CD14-positive monocyte (primary cell): Measurements from ENCODE around the gene CD4. TPM values are rescaled to one million over a fixed set of nuclear protein-coding genes. Genes with fewer than 3 reads are reported as not detected.

Experiments
- DNase-seq, 3 donors: peaks; one replicate each; pipeline ENCODE4 v3.0.0-alpha.2; 2011 to 2022
- H2AFZ ChIP-seq: 2 replicates; pipeline ENCODE4 v1.6.0; 2012; ENCODE audit warnings: mild to moderate bottlenecking, low read depth, low read length, inconsistent platforms; ENCODE audit not compliant: insufficient read depth, poor library complexity, severe bottlenecking
- H3K27ac ChIP-seq, 2 donors: 1 replicate in 1 of 2; 2 replicates in 1 of 2; pipeline ENCODE4 v1.5.1; 2012 to 2013; ENCODE audit warnings: low read length in 2 of 2, control low read depth in 1 of 2, inconsistent platforms in 1 of 2, low read depth in 1 of 2, mild to moderate bottlenecking in 1 of 2
- H3K27me3 ChIP-seq, 2 donors: one replicate each; pipeline versions ENCODE4 v1.6.0 to v1.6.1; 2011 to 2013; ENCODE audit warnings: low read length in 2 of 2; ENCODE audit not compliant: control insufficient read depth in 2 of 2, insufficient read depth in 2 of 2
- H3K36me3 ChIP-seq, 2 donors: replicated peaks in 1 of 2; 1 replicate in 1 of 2; 2 replicates in 1 of 2; pipeline versions ENCODE4 v1.5.1 to v1.6.1; 2012 to 2013; ENCODE audit warnings: low read length in 2 of 2, control low read depth in 1 of 2, inconsistent platforms in 1 of 2, mild to moderate bottlenecking in 1 of 2; ENCODE audit not compliant: insufficient read depth in 2 of 2, control insufficient read depth in 1 of 2
- H3K4me1 ChIP-seq, 2 donors: 1 replicate in 1 of 2; 2 replicates in 1 of 2; pipeline versions ENCODE4 v1.5.1 to v1.6.1; 2012 to 2013; ENCODE audit warnings: low read length in 2 of 2, control low read depth in 1 of 2, inconsistent platforms in 1 of 2, mild to moderate bottlenecking in 1 of 2, moderate library complexity in 1 of 2; ENCODE audit not compliant: insufficient read depth in 2 of 2, control insufficient read depth in 1 of 2
- H3K4me2 ChIP-seq: replicated peaks from 2 replicates; pipeline ENCODE3; 2012; ENCODE audit warnings: low read length, moderate library complexity, mild to moderate bottlenecking; ENCODE audit not compliant: poor library complexity, severe bottlenecking; ENCODE audit errors: extremely low read depth
- H3K4me3 ChIP-seq, 3 experiments: fragments of 200-600 bp in 1 of 3; sonication (generic) in 1 of 3; replicated peaks in 1 of 3; 1 replicate in 2 of 3; 2 replicates in 1 of 3; pipeline ENCODE4 v1.5.1; 2011 to 2013; ENCODE audit warnings: low read length in 3 of 3, mild to moderate bottlenecking in 3 of 3, control low read depth in 2 of 3, low read depth in 2 of 3, inconsistent platforms in 1 of 3, moderate library complexity in 1 of 3
- H3K79me2 ChIP-seq: 2 replicates; pipeline ENCODE4 v1.6.0; 2012; ENCODE audit warnings: mild to moderate bottlenecking, control low read depth, inconsistent platforms, low read length, moderate library complexity; ENCODE audit not compliant: insufficient read depth
- H3K9ac ChIP-seq: 2 replicates; pipeline ENCODE4 v1.6.0; 2017; ENCODE audit warnings: low read length, mild to moderate bottlenecking; ENCODE audit not compliant: insufficient read depth, poor library complexity, severe bottlenecking
- H3K9me3 ChIP-seq, 2 donors: replicated peaks in 1 of 2; 1 replicate in 1 of 2; 2 replicates in 1 of 2; pipeline versions ENCODE4 v1.5.1 to v1.6.1; 2012 to 2013; ENCODE audit warnings: low read length in 2 of 2, control low read depth in 1 of 2; ENCODE audit not compliant: control insufficient read depth in 1 of 2, insufficient read depth in 1 of 2
- H4K20me1 ChIP-seq: 2 replicates; pipeline ENCODE4 v1.6.0; 2012; ENCODE audit warnings: mild to moderate bottlenecking, low read length, control low read depth, moderate library complexity; ENCODE audit not compliant: insufficient read depth
- H3K27ac Mint-ChIP-seq, 7 donors: one replicate each; pipeline ENCODE4 v1.8.0; 2020; ENCODE audit warnings: mild to moderate bottlenecking in 7 of 7, mixed read lengths in 7 of 7, moderate library complexity in 6 of 7, inconsistent platforms in 2 of 7
- H3K27me3 Mint-ChIP-seq, 3 donors: one replicate each; pipeline ENCODE4 v1.8.0; 2021 to 2022; ENCODE audit warnings: low read depth in 3 of 3, mild to moderate bottlenecking in 3 of 3, mixed read lengths in 3 of 3, moderate library complexity in 3 of 3, inconsistent platforms in 1 of 3
- H3K36me3 Mint-ChIP-seq, 2 donors: one replicate each; pipeline ENCODE4 v1.8.0; 2020; ENCODE audit warnings: mixed read lengths in 2 of 2, inconsistent platforms in 1 of 2, mild to moderate bottlenecking in 1 of 2
- H3K4me1 Mint-ChIP-seq: one replicate; pipeline ENCODE4 v1.8.0; 2020; ENCODE audit warnings: mild to moderate bottlenecking, mixed read lengths
- H3K4me3 Mint-ChIP-seq, 2 donors: one replicate each; pipeline ENCODE4 v1.8.0; 2020; ENCODE audit warnings: mild to moderate bottlenecking in 2 of 2, mixed read lengths in 2 of 2, moderate library complexity in 1 of 2
- H3K9me3 Mint-ChIP-seq, 7 donors: one replicate each; pipeline ENCODE4 v1.8.0; 2020 to 2022; ENCODE audit warnings: mixed read lengths in 7 of 7, mild to moderate bottlenecking in 6 of 7, moderate library complexity in 6 of 7, inconsistent platforms in 2 of 7
- CTCF ChIP-seq: fragments of 200-600 bp; IDR thresholded peaks from one replicate; pipeline ENCODE4 v1.8.0; 2022; ENCODE audit warnings: antibody characterized with exemption, mild to moderate bottlenecking
- WGBS: methylation state at CpG from one replicate; pipeline ENCODE4 v1.1.5; 2013; ENCODE audit warnings: missing lambda C conversion rate; ENCODE audit not compliant: insufficient coverage; 5-methylcytosine and 5-hydroxymethylcytosine counted together
- intact Hi-C, 2 donors: fragments of 100-400 bp; cut with micrococcal nuclease; formaldehyde crosslinking; loops; one replicate each; pipeline versions ENCODE4 v1.15.0 to v1.15.1; 2023
- polyA plus RNA-seq, 3 donors: library from polyadenylated mRNA; depleted of rRNA in 1 of 3; unstranded in 2 of 3; stranded (reverse) in 1 of 3; fragments of 300-500 nt in 2 of 3; fragments of >200 nt in 1 of 3; fragmentation: Illumina TruSeq in 2 of 3; gene quantifications; 1 replicate in 2 of 3; 2 replicates in 1 of 3; pipeline ENCODE4 v1.2.3, GENCODE V29; 2012 to 2021

Gene CD4
- polyA plus RNA-seq, 3 donors, result 261 to 371 (median 269) TPM

GRCh38 chr12:6860116-6860515 lies 70.8 kb downstream of the CD4 start:
- Mint-ChIP-seq H3K27ac (no peak overlapping the region), H3K9me3 (peaks cover 0 to 1% (median 0%) of the 10 kb centered on the region in 7 donors), H3K4me1 (no peaks in the 10 kb centered on the region), H3K4me3 (no peak overlapping the region), H3K27me3 (peaks cover 0 to 5% (median 0%) of the 10 kb centered on the region in 3 donors), H3K36me3 (peaks cover 91 to 99% of the 10 kb centered on the region in 2 donors)
- no peaks in the 10 kb centered on the region for H3K27me3 ChIP-seq
- intact Hi-C loops, result no loop called here
- peaks cover 94 to 100% of the 10 kb centered on the region in 2 donors for H3K36me3 ChIP-seq
- no peak overlapping the region for H3K4me2 ChIP-seq
- no peak overlapping the region for H3K27ac ChIP-seq
- no peak overlapping the region for H3K9ac ChIP-seq
- no peaks in the 10 kb centered on the region for H3K9me3 ChIP-seq
- H4K20me1 ChIP-seq, result no peaks in the 10 kb centered on the region
- H3K4me1 ChIP-seq, result no peaks in the 10 kb centered on the region
- 95% methylated on average over 6 of the region's 9 CpGs for WGBS
- DNase-seq, result no peak
- peaks cover 4% of the 10 kb centered on the region for H3K79me2 ChIP-seq
- no peak overlapping the region for H2AFZ ChIP-seq
- H3K4me3 ChIP-seq, result no peak overlapping the region
- TF ChIP-seq CTCF, result no peak

- intact Hi-C loops, result no loop called here
Measured at GRCh38 chr12:6860942-6861341, 71.6 kb downstream of the CD4 start.

More at GRCh38 chr12:6860942-6861341, 71.6 kb downstream of the CD4 start:
- Histone ChIP-seq H3K9me3 (no peaks in the 10 kb centered on the region), H3K4me2 (no peak overlapping the region), H3K27me3 (no peaks in the 10 kb centered on the region), H2AFZ (no peak overlapping the region), H3K36me3 (peaks cover 92 to 100% of the 10 kb centered on the region in 2 donors), H3K27ac (no peak overlapping the region), H3K79me2 (no peaks in the 10 kb centered on the region), H3K4me3 (no peak overlapping the region), H3K4me1 (no peaks in the 10 kb centered on the region), H4K20me1 (no peaks in the 10 kb centered on the region), H3K9ac (no peak overlapping the region)
- no peak for DNase-seq
- Mint-ChIP-seq H3K9me3 (peaks cover 0 to 1% (median 0%) of the 10 kb centered on the region in 7 donors), H3K27me3 (peaks cover 0 to 5% (median 0%) of the 10 kb centered on the region in 3 donors), H3K27ac (no peak overlapping the region), H3K36me3 (peaks cover 91 to 99% of the 10 kb centered on the region in 2 donors), H3K4me3 (no peak overlapping the region), H3K4me1 (no peaks in the 10 kb centered on the region)
- no peak for TF ChIP-seq CTCF
- 100% methylated on average over 6 of the region's 7 CpGs for WGBS
